GM23338 (cell line): Measurements from ENCODE around the gene MACF1. TPM values are rescaled to one million over a fixed set of nuclear protein-coding genes. Genes with fewer than 3 reads are reported as not detected.

Source experiments
- ATAC-seq: fragments of 200-7000 bp; cut with Tn5 transposase; 3 replicates; pipeline ENCODE4 v1.9.1; 2020
- DNase-seq: peaks from one replicate; pipeline ENCODE4 v3.0.0-alpha.2; 2015; ENCODE audit warnings: low spot score
- H2AFZ ChIP-seq: fragments of 200-600 bp; sonication (generic); 2 replicates; pipeline ENCODE4 v1.8.0; 2016; ENCODE audit warnings: antibody characterized with exemption, mild to moderate bottlenecking, moderate library complexity
- H3F3A ChIP-seq: fragments of 200-600 bp; sonication (generic); replicated peaks from 2 replicates; pipeline ENCODE4 v1.8.0; 2017; ENCODE audit warnings: antibody characterized with exemption, mixed run types, low read depth
- H3K27ac ChIP-seq: fragments of 200-600 bp; sonication (generic); 2 replicates; pipeline ENCODE4 v1.6.1; 2016; ENCODE audit warnings: low read depth
- H3K27me3 ChIP-seq: fragments of 200-600 bp; sonication (generic); 2 replicates; pipeline ENCODE4 v1.8.0; 2016; ENCODE audit warnings: mild to moderate bottlenecking, mixed run types, moderate library complexity; ENCODE audit not compliant: insufficient read depth
- H3K36me3 ChIP-seq: fragments of 200-600 bp; sonication (generic); 2 replicates; pipeline ENCODE4 v1.8.0; 2016; ENCODE audit warnings: mild to moderate bottlenecking; ENCODE audit not compliant: insufficient read depth
- H3K4me1 ChIP-seq: fragments of 200-600 bp; sonication (generic); 2 replicates; pipeline ENCODE4 v1.8.0; 2016; ENCODE audit warnings: mild to moderate bottlenecking, moderate library complexity; ENCODE audit not compliant: insufficient read depth
- H3K4me2 ChIP-seq: fragments of 200-600 bp; sonication (generic); 2 replicates; pipeline ENCODE4 v1.7.1; 2017; ENCODE audit warnings: mixed run types
- H3K4me3 ChIP-seq: fragments of 200-600 bp; sonication (generic); 2 replicates; pipeline ENCODE4 v1.6.1; 2016; ENCODE audit warnings: mixed run types
- H3K79me2 ChIP-seq: fragments of 200-600 bp; sonication (generic); replicated peaks from 2 replicates; pipeline ENCODE4 v1.8.0; 2017; ENCODE audit warnings: mild to moderate bottlenecking; ENCODE audit not compliant: insufficient read depth
- H3K9me2 ChIP-seq: fragments of 200-600 bp; sonication (generic); 2 replicates; pipeline ENCODE4 v1.8.0; 2017; ENCODE audit not compliant: insufficient read depth
- H4K20me1 ChIP-seq: fragments of 200-600 bp; sonication (generic); replicated peaks from 2 replicates; pipeline ENCODE4 v1.8.0; 2017; ENCODE audit warnings: mild to moderate bottlenecking; ENCODE audit not compliant: insufficient read depth
- H3K27ac Mint-ChIP-seq: 2 replicates; pipeline ENCODE4 v1.8.0; 2020; ENCODE audit warnings: inconsistent platforms, mild to moderate bottlenecking, moderate library complexity, mixed read lengths
- H3K27me3 Mint-ChIP-seq: 3 replicates; pipeline ENCODE4 v1.8.0; 2022; ENCODE audit warnings: low read depth, mild to moderate bottlenecking, moderate library complexity, mixed read lengths, inconsistent platforms; ENCODE audit not compliant: insufficient read depth, poor library complexity
- H3K36me3 Mint-ChIP-seq: 3 replicates; pipeline ENCODE4 v1.8.0; 2021; ENCODE audit warnings: low read depth, mild to moderate bottlenecking, inconsistent platforms, moderate library complexity, mixed read lengths
- H3K4me1 Mint-ChIP-seq: 3 replicates; pipeline ENCODE4 v1.8.0; 2020; ENCODE audit warnings: mild to moderate bottlenecking, inconsistent platforms, mixed read lengths
- H3K4me3 Mint-ChIP-seq: 3 replicates; pipeline ENCODE4 v1.8.0; 2021; ENCODE audit warnings: moderate library complexity, mild to moderate bottlenecking, inconsistent platforms, mixed read lengths
- H3K9me3 Mint-ChIP-seq: 3 replicates; pipeline ENCODE4 v1.8.0; 2020; ENCODE audit warnings: moderate library complexity, mild to moderate bottlenecking, inconsistent platforms, mixed read lengths
- CREB1 ChIP-seq: fragments of 250-450 bp; sonication (Bioruptor Pico); IDR thresholded peaks from 2 replicates; pipeline ENCODE4 v1.5.0; 2020; ENCODE audit warnings: low read depth, mild to moderate bottlenecking, moderate library complexity
- EZH2 ChIP-seq: fragments of 200-600 bp; sonication (generic); IDR thresholded peaks from one replicate; pipeline ENCODE4 v1.8.0; 2017; ENCODE audit warnings: antibody characterized with exemption, mild to moderate bottlenecking, low read depth; ENCODE audit not compliant: unreplicated experiment
- NANOG ChIP-seq: IDR thresholded peaks from 2 replicates; pipeline ENCODE4 v1.6.1; 2016; ENCODE audit warnings: antibody characterized with exemption, borderline replicate concordance
- polyA plus RNA-seq: library from polyadenylated mRNA; unstranded; fragments of >200 nt; fragmentation: Nextera tagmentation; extraction: Ambion mirVana; gene quantifications from 2 replicates; pipeline ENCODE4 v1.2.1, GENCODE V29; 2016
- total RNA-seq: library from RNA; depleted of rRNA; stranded (reverse); fragments of >200 nt; shearing (Covaris generic); gene quantifications from 2 replicates; pipeline ENCODE4 v1.2.3, GENCODE V29; 2014
- TF ChIP-seq, protein P1 (sequence below): fragments of 250-450 bp; sonication (Bioruptor Pico); IDR thresholded peaks from 2 replicates; pipeline ENCODE4 v1.5.0; 2020; ENCODE audit warnings: mild to moderate bottlenecking, moderate library complexity
- TF ChIP-seq, protein P2 (sequence below), 2 experiments: fragments of 200-600 bp in 1 of 2; sonication (generic) in 1 of 2; conservative IDR thresholded peaks; 2 replicates each; pipeline versions ENCODE4 v1.5.1 to v1.6.1; 2016 to 2017; ENCODE audit warnings: antibody characterized with exemption in 2 of 2, low read depth in 2 of 2, mild to moderate bottlenecking in 2 of 2, moderate library complexity in 1 of 2

The MACF1 gene
- total and polyA plus RNA-seq, 2 experiments from 2014 or later = 104 to 399 TPM

DNA sequence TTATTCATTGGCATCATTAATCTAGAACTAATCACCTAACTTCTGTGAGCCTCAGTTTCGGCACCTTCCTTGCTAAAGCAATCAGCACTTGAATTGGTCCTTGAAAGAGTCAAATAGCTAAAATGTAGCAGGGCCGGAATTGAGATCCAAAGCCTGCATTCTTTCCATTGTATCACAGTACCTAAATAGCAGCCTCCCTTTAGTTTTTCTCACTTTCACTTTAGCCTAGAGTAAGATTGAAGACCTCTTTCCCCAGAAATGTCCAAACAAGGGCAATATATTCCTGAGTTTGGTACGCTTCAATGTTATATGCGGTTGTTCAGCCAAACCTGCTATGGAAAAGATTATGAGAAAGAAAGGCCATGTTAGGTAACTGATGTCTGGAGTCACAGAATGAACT, 165.1 kb downstream of the MACF1 start (continued):
- TF ChIP-seq, protein P1, sequence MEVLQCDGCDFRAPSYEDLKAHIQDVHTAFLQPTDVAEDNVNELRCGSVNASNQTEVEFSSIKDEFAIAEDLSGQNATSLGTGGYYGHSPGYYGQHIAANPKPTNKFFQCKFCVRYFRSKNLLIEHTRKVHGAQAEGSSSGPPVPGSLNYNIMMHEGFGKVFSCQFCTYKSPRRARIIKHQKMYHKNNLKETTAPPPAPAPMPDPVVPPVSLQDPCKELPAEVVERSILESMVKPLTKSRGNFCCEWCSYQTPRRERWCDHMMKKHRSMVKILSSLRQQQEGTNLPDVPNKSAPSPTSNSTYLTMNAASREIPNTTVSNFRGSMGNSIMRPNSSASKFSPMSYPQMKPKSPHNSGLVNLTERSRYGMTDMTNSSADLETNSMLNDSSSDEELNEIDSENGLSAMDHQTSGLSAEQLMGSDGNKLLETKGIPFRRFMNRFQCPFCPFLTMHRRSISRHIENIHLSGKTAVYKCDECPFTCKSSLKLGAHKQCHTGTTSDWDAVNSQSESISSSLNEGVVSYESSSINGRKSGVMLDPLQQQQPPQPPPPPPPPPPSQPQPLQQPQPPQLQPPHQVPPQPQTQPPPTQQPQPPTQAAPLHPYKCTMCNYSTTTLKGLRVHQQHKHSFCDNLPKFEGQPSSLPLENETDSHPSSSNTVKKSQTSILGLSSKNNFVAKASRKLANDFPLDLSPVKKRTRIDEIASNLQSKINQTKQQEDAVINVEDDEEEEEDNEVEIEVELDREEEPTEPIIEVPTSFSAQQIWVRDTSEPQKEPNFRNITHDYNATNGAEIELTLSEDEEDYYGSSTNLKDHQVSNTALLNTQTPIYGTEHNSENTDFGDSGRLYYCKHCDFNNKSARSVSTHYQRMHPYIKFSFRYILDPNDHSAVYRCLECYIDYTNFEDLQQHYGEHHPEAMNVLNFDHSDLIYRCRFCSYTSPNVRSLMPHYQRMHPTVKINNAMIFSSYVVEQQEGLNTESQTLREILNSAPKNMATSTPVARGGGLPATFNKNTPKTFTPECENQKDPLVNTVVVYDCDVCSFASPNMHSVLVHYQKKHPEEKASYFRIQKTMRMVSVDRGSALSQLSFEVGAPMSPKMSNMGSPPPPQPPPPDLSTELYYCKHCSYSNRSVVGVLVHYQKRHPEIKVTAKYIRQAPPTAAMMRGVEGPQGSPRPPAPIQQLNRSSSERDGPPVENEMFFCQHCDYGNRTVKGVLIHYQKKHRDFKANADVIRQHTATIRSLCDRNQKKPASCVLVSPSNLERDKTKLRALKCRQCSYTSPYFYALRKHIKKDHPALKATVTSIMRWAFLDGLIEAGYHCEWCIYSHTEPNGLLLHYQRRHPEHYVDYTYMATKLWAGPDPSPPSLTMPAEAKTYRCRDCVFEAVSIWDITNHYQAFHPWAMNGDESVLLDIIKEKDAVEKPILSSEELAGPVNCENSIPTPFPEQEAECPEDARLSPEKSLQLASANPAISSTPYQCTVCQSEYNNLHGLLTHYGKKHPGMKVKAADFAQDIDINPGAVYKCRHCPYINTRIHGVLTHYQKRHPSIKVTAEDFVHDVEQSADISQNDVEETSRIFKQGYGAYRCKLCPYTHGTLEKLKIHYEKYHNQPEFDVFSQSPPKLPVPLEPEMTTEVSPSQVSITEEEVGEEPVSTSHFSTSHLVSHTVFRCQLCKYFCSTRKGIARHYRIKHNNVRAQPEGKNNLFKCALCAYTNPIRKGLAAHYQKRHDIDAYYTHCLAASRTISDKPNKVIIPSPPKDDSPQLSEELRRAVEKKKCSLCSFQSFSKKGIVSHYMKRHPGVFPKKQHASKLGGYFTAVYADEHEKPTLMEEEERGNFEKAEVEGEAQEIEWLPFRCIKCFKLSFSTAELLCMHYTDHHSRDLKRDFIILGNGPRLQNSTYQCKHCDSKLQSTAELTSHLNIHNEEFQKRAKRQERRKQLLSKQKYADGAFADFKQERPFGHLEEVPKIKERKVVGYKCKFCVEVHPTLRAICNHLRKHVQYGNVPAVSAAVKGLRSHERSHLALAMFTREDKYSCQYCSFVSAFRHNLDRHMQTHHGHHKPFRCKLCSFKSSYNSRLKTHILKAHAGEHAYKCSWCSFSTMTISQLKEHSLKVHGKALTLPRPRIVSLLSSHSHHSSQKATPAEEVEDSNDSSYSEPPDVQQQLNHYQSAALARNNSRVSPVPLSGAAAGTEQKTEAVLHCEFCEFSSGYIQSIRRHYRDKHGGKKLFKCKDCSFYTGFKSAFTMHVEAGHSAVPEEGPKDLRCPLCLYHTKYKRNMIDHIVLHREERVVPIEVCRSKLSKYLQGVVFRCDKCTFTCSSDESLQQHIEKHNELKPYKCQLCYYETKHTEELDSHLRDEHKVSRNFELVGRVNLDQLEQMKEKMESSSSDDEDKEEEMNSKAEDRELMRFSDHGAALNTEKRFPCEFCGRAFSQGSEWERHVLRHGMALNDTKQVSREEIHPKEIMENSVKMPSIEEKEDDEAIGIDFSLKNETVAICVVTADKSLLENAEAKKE (CRISPR knock-in tag) = no peak
- TF ChIP-seq NANOG = no peak
- TF ChIP-seq EZH2 = no peak

DNA sequence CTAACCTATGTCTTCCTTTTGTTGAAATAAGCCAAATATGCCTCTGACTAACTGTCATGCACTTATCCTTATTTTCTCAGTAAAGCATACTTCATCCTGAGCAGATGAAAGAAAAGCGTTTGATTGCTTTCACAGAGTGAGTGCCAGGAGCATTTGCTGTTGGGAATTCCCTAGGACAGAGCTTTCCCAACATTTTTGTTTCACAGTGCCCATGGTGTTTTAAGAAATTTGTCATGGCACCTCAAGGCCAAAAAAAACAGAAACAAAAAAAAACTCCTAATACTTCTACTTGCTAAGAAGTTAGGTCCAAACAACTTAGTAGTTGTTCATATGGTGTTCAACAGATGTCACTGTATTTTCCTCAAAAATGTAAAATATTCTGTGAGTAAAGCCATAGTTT, 166.1 kb downstream of the MACF1 start:
- Mint-ChIP-seq H3K36me3 (peaks cover 72% of the 10 kb centered on the region), H3K4me3 (no peak overlapping the region), H3K4me1 (no peaks in the 10 kb centered on the region), H3K9me3 (no peaks in the 10 kb centered on the region), H3K27ac (no peak overlapping the region), H3K27me3 (peaks cover 8% of the 10 kb centered on the region)
- H2AFZ ChIP-seq = no peak overlapping the region
- no peaks in the 10 kb centered on the region for H3K4me1 ChIP-seq
- no peaks in the 10 kb centered on the region for H3F3A ChIP-seq
- no peaks in the 10 kb centered on the region for H3K9me2 ChIP-seq
- H3K79me2 ChIP-seq = no peaks in the 10 kb centered on the region
- peak overlapping the region; percentile 68 for H3K27ac ChIP-seq
- H3K4me2 ChIP-seq = no peak overlapping the region
- ATAC-seq (no peak), DNase-seq (no peak)
- peaks cover 41% of the 10 kb centered on the region for H3K36me3 ChIP-seq
- H4K20me1 ChIP-seq = 0 out of 2 replicates have a peak, but pooled peaks cover 8% of the 10 kb centered on the region
- H3K4me3 ChIP-seq = no peak overlapping the region
- no peaks in the 10 kb centered on the region for H3K27me3 ChIP-seq
- TF ChIP-seq, protein P1 (CRISPR knock-in tag) = no peak
- TF ChIP-seq, protein P2, sequence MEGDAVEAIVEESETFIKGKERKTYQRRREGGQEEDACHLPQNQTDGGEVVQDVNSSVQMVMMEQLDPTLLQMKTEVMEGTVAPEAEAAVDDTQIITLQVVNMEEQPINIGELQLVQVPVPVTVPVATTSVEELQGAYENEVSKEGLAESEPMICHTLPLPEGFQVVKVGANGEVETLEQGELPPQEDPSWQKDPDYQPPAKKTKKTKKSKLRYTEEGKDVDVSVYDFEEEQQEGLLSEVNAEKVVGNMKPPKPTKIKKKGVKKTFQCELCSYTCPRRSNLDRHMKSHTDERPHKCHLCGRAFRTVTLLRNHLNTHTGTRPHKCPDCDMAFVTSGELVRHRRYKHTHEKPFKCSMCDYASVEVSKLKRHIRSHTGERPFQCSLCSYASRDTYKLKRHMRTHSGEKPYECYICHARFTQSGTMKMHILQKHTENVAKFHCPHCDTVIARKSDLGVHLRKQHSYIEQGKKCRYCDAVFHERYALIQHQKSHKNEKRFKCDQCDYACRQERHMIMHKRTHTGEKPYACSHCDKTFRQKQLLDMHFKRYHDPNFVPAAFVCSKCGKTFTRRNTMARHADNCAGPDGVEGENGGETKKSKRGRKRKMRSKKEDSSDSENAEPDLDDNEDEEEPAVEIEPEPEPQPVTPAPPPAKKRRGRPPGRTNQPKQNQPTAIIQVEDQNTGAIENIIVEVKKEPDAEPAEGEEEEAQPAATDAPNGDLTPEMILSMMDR (conservative IDR thresholded peaks at IDR 0.05; ENCODE audit: low read depth in 2 of 2) = no peak
- no peak for TF ChIP-seq EZH2
- no peak for TF ChIP-seq CREB1 (CRISPR knock-in tag)
- TF ChIP-seq NANOG = no peak
